HG03575 (cell line): ENCODE results near the gene NKG7.
A peak's percentile ranks its signal among the peaks of the same experiment; 100 is the strongest.

Experiments used
- ATAC-seq: cut with Tn5 transposase; IDR thresholded peaks from one replicate; pipeline ENCODE4 v1.9.1; 2021; ENCODE audit not compliant: unreplicated experiment, insufficient number of reproducible peaks, low FRiP score; ENCODE audit errors: extremely low read depth

Gene NKG7

GRCh38 chr19:51394050-51394836 is 21.8 kb upstream of the NKG7 start:
- ATAC-seq, result peak; percentile 47

GRCh38 chr19:51392701-51393100 is 20.2 kb upstream of the NKG7 start:
- ATAC-seq, result no peak

- no peak for ATAC-seq
These were observed 18.7 kb upstream of the NKG7 start for GRCh38 chr19:51391073-51391611.

- ATAC-seq, result no peak
These were observed 16.7 kb upstream of the NKG7 start for GRCh38 chr19:51389143-51389542.

GRCh38 chr19:51387924-51388389 is 15.5 kb upstream of the NKG7 start, which contains the start of gene LIM2:
Gene LIM2, minus strand, starts transcription at chr19:51387974. Its CDS starts 531 bp downstream, at chr19:51387443.
- no peak for ATAC-seq

GRCh38 chr19:51386882-51387520 is 14.5 kb upstream of the NKG7 start:
- ATAC-seq, result no peak

GRCh38 chr19:51382004-51382403 is 9.6 kb upstream of the NKG7 start:
- ATAC-seq, result no peak

GRCh38 chr19:51380379-51380778 is 7.9 kb upstream of the NKG7 start:
- no peak for ATAC-seq

- ATAC-seq, result no peak
These were observed 5.0 kb upstream of the NKG7 start for GRCh38 chr19:51377422-51377821.

- no peak for ATAC-seq
These were observed 3.2 kb upstream of the NKG7 start for GRCh38 chr19:51375504-51376221.

- ATAC-seq, result no peak
These were observed 319 bp downstream of the NKG7 start for GRCh38 chr19:51372021-51372648.

- ATAC-seq, result no peak
These were observed 1.2 kb downstream of the NKG7 start for GRCh38 chr19:51371186-51371690.

GRCh38 chr19:51370230-51370629 is 2.2 kb downstream of the NKG7 start:
- no peak for ATAC-seq

GRCh38 chr19:51368366-51369282 is 3.8 kb downstream of the NKG7 start, which contains the start of gene CLDND2:
Gene CLDND2, minus strand, starts transcription at chr19:51369003. Its CDS starts 426 bp downstream, at chr19:51368577.
- ATAC-seq, result no peak

GRCh38 chr19:51367565-51368365 is 4.7 kb downstream of the NKG7 start:
- ATAC-seq, result peak; percentile 38

GRCh38 chr19:51367255-51367564 is 5.2 kb downstream of the NKG7 start:
- no peak for ATAC-seq
